Common myeloid progenitor, CD34-positive (primary cell): ENCODE measurements around the gene TMEM129. TPM values are rescaled to one million over a fixed set of nuclear protein-coding genes. Genes with fewer than 3 reads are reported as not detected.
A peak's percentile ranks its signal among the peaks of the same experiment; 100 is the strongest.

Source experiments
- CTCF ChIA-PET: fragments of 350-600 bp; sonication (Branson Sonifier 250); formaldehyde crosslinking; loops from one replicate; lab custom pipeline; 2021; ENCODE audit warnings: antibody characterized with exemption; lab: Charles Lee
- POLR2A ChIA-PET: fragments of 350-600 bp; sonication (Branson Sonifier 250); formaldehyde crosslinking; loops from one replicate; lab custom pipeline; 2021; ENCODE audit warnings: antibody characterized with exemption; lab: Charles Lee
- DNase-seq, 3 donors: peaks; one replicate each; pipeline versions ENCODE4 v3.0.0 to v3.0.0-alpha.2; 2013
- H3K27ac ChIP-seq, 2 experiments: 1 replicate in 1 of 2; 2 replicates in 1 of 2; pipeline ENCODE4 v1.7.0; 2013; ENCODE audit warnings: inconsistent platforms in 2 of 2, low read length in 2 of 2, mild to moderate bottlenecking in 2 of 2, low read depth in 1 of 2, moderate library complexity in 1 of 2; ENCODE audit not compliant: severe bottlenecking in 2 of 2, insufficient read depth in 1 of 2, poor library complexity in 1 of 2
- H3K27me3 ChIP-seq, 5 experiments: replicated peaks in 2 of 5; 1 replicate in 3 of 5; 2 replicates in 2 of 5; pipeline versions ENCODE4 v1.6.1 to v1.7.0; 2013; ENCODE audit warnings: low read length in 4 of 5, mild to moderate bottlenecking in 2 of 5, moderate library complexity in 2 of 5, inconsistent platforms in 1 of 5; ENCODE audit not compliant: insufficient read depth in 5 of 5, control insufficient read depth in 4 of 5
- H3K36me3 ChIP-seq, 4 experiments: 1 replicate in 2 of 4; 2 replicates in 2 of 4; pipeline versions ENCODE4 v1.6.1 to v1.7.0; 2013; ENCODE audit warnings: low read length in 3 of 4, control low read depth in 1 of 4, mild to moderate bottlenecking in 1 of 4; ENCODE audit not compliant: control insufficient read depth in 4 of 4, insufficient read depth in 4 of 4
- H3K4me1 ChIP-seq, 4 experiments: 1 replicate in 3 of 4; 2 replicates in 1 of 4; pipeline versions ENCODE4 v1.6.1 to v1.7.1; 2013; ENCODE audit warnings: low read length in 3 of 4, mild to moderate bottlenecking in 3 of 4, control low read depth in 1 of 4, inconsistent platforms in 1 of 4, moderate library complexity in 1 of 4; ENCODE audit not compliant: control insufficient read depth in 4 of 4, insufficient read depth in 4 of 4; ENCODE audit errors: control extremely low read depth in 1 of 4
- H3K4me3 ChIP-seq, 7 experiments: 1 replicate in 4 of 7; 2 replicates in 3 of 7; pipeline versions ENCODE4 v1.5.1 to v1.7.0; 2013; ENCODE audit warnings: mild to moderate bottlenecking in 7 of 7, low read length in 6 of 7, moderate library complexity in 6 of 7, inconsistent platforms in 2 of 7, low read depth in 2 of 7, control low read depth in 1 of 7; ENCODE audit not compliant: insufficient read depth in 4 of 7, control insufficient read depth in 1 of 7; ENCODE audit errors: extremely low read depth in 1 of 7
- H3K9me3 ChIP-seq, 5 experiments: 1 replicate in 4 of 5; 2 replicates in 1 of 5; pipeline versions ENCODE4 v1.6.1 to v1.7.1; 2013; ENCODE audit warnings: low read length in 4 of 5, mild to moderate bottlenecking in 2 of 5, inconsistent platforms in 1 of 5, low read depth in 1 of 5, moderate library complexity in 1 of 5; ENCODE audit not compliant: control insufficient read depth in 4 of 5, insufficient read depth in 2 of 5; ENCODE audit errors: control extremely low read depth in 1 of 5
- WGBS: methylation state at CpG from one replicate; pipeline ENCODE4 v1.1.5; 2013; ENCODE audit not compliant: insufficient coverage; 5-methylcytosine and 5-hydroxymethylcytosine counted together
- polyA plus RNA-seq: library from polyadenylated mRNA; unstranded; fragments of 120-200 nt; gene quantifications from one replicate; pipeline ENCODE4 v1.2.1, GENCODE V29; 2013

TMEM129 gene
- 21.9 TPM for polyA plus RNA-seq

- DNase-seq, result peak; percentile 93 to 98 (median 97)
- Histone ChIP-seq H3K27me3 (no peaks in the 10 kb centered on the region), H3K4me1 (peaks cover 7 to 76% (median 67%) of the 10 kb centered on the region in 4 experiments), H3K9me3 (no peaks in the 10 kb centered on the region), H3K4me3 (peak within 1 kb of the TSS; percentile 51 to 95 (median 81)), H3K27ac (peak within 1 kb of the TSS; percentile 74 to 84), H3K36me3 (peaks cover 0 to 51% (median 20%) of the 10 kb centered on the region in 4 experiments)
- ChIA-PET CTCF (interaction anchor here (18.1 kb wide), 1 partner anchor 19 kb away, joined by 705 read pairs; the partner anchor contains the start of gene SLBP), POLR2A (interaction anchor here (0.7 to 1.4 kb wide), 4 partner anchors 9 to 141 kb away, joined by 4 to 17 read pairs (median 6); partner anchors contain the start of gene SLBP)
- WGBS, result 0% methylated on average over 53 of the region's 83 CpGs
Measured at GRCh38 chr4:1721003-1721665, at the start of gene TMEM129, which contains the start of gene TACC3. Gene TMEM129, minus strand, starts transcription at chr4:1721323. Its CDS starts 486 bp downstream, at chr4:1720837. Gene TACC3, plus strand, starts transcription at chr4:1721521. Its CDS starts 1,901 bp downstream, at chr4:1723422.

GRCh38 chr4:1770791-1771231 is 49.7 kb upstream of the TMEM129 start:
- WGBS, result 91% methylated on average over 10 of the region's 11 CpGs
- peaks cover 0 to 12% (median 0%) of the 10 kb centered on the region in 5 experiments for H3K27me3 ChIP-seq
- H3K4me1 ChIP-seq, result peaks cover 0 to 66% (median 62%) of the 10 kb centered on the region in 4 experiments
- no peak overlapping the region for H3K27ac ChIP-seq
- ChIA-PET CTCF (interaction anchor here (0.6 to 3.3 kb wide), 5 partner anchors 15 to 139 kb away, joined by 3 to 13 read pairs (median 8); no protein-coding TSS in a partner anchor), POLR2A (no interaction called here)
- H3K4me3 ChIP-seq, result no peak overlapping the region
- no peaks in the 10 kb centered on the region for H3K36me3 ChIP-seq
- no peak for DNase-seq
- H3K9me3 ChIP-seq, result no peaks in the 10 kb centered on the region

- H3K36me3 ChIP-seq, result no peaks in the 10 kb centered on the region
- no peak overlapping the region for H3K27ac ChIP-seq
- ChIA-PET POLR2A (no interaction called here), CTCF (interaction anchor here (0.6 to 3.1 kb wide), 5 partner anchors 14 to 140 kb away, joined by 3 to 9 read pairs (median 3); no protein-coding TSS in a partner anchor)
- H3K4me1 ChIP-seq, result peaks cover 0 to 62% (median 60%) of the 10 kb centered on the region in 4 experiments
- no peaks in the 10 kb centered on the region for H3K9me3 ChIP-seq
- H3K27me3 ChIP-seq, result peaks cover 0 to 12% (median 0%) of the 10 kb centered on the region in 5 experiments
- H3K4me3 ChIP-seq, result no peak overlapping the region
- 83% methylated on average over 21 of the region's 33 CpGs for WGBS
- DNase-seq, result peak in 2 of 3 donors; percentile 45 to 59
Measured at GRCh38 chr4:1770245-1770644, 49.1 kb upstream of the TMEM129 start.

- Histone ChIP-seq H3K4me3 (no peak overlapping the region), H3K27me3 (peaks cover 0 to 12% (median 0%) of the 10 kb centered on the region in 5 experiments), H3K4me1 (peaks cover 0 to 62% (median 60%) of the 10 kb centered on the region in 4 experiments), H3K27ac (no peak overlapping the region), H3K9me3 (no peaks in the 10 kb centered on the region), H3K36me3 (no peaks in the 10 kb centered on the region)
- DNase-seq, result no peak
- WGBS, result 83% methylated on average over 4 of the region's 6 CpGs
- CTCF ChIA-PET, result interaction anchor here (0.8 to 1.5 kb wide), 2 partner anchors 14 to 37 kb away, joined by 3 read pairs; no protein-coding TSS in a partner anchor
- POLR2A ChIA-PET, result no interaction called here
Measured at GRCh38 chr4:1769692-1770091, 48.6 kb upstream of the TMEM129 start.

- peaks cover 0 to 12% (median 0%) of the 10 kb centered on the region in 5 experiments for H3K27me3 ChIP-seq
- no peaks in the 10 kb centered on the region for H3K36me3 ChIP-seq
- no peak overlapping the region for H3K27ac ChIP-seq
- DNase-seq, result no peak
- H3K4me3 ChIP-seq, result peak overlapping the region in 1 of 7 experiments; percentile 4
- POLR2A ChIA-PET, result no interaction called here
- H3K4me1 ChIP-seq, result peaks cover 0 to 68% (median 61%) of the 10 kb centered on the region in 4 experiments
- no peaks in the 10 kb centered on the region for H3K9me3 ChIP-seq
- WGBS, result 45% methylated on average over 17 of the region's 23 CpGs
- CTCF ChIA-PET, result interaction anchor here (0.6 to 1.4 kb wide), 4 partner anchors 10 to 41 kb away, joined by 4 to 7 read pairs (median 4); no protein-coding TSS in a partner anchor
Measured at GRCh38 chr4:1768367-1769034, 47.4 kb upstream of the TMEM129 start.

GRCh38 chr4:1767770-1768366 is 46.7 kb upstream of the TMEM129 start:
- WGBS, result 83% methylated on average over 7 of the region's 32 CpGs
- no peak overlapping the region for H3K27ac ChIP-seq
- peaks cover 0 to 68% (median 59%) of the 10 kb centered on the region in 4 experiments for H3K4me1 ChIP-seq
- peaks cover 0 to 12% (median 0%) of the 10 kb centered on the region in 5 experiments for H3K27me3 ChIP-seq
- H3K4me3 ChIP-seq, result peak overlapping the region in 3 of 7 experiments; percentile 32 to 54 (median 53)
- peak in 1 of 3 donors; percentile 47 for DNase-seq
- no peaks in the 10 kb centered on the region for H3K9me3 ChIP-seq
- CTCF ChIA-PET, result interaction anchor here (0.6 to 1.4 kb wide), 4 partner anchors 9 to 41 kb away, joined by 4 to 7 read pairs (median 4); no protein-coding TSS in a partner anchor
- POLR2A ChIA-PET, result no interaction called here
- no peaks in the 10 kb centered on the region for H3K36me3 ChIP-seq
